Glutamatergic neuron (in vitro differentiated cells): ENCODE results near the gene AMT. TPM values are rescaled to one million over a fixed set of nuclear protein-coding genes. Genes with fewer than 3 reads are reported as not detected.

ENCODE experiments used
- DNase-seq: peaks from one replicate; pipeline ENCODE4 v3.0.0; 2022
- H3K27ac Mint-ChIP-seq: one replicate; pipeline ENCODE4 v1.8.0; 2020; ENCODE audit warnings: mild to moderate bottlenecking, mixed read lengths, inconsistent platforms; ENCODE audit not compliant: unreplicated experiment
- H3K27me3 Mint-ChIP-seq: one replicate; pipeline ENCODE4 v1.8.0; 2020; ENCODE audit warnings: mild to moderate bottlenecking, moderate library complexity, mixed read lengths, inconsistent platforms; ENCODE audit not compliant: unreplicated experiment
- H3K36me3 Mint-ChIP-seq: one replicate; pipeline ENCODE4 v1.8.0; 2020; ENCODE audit warnings: mild to moderate bottlenecking, mixed read lengths, inconsistent platforms; ENCODE audit not compliant: unreplicated experiment
- H3K4me1 Mint-ChIP-seq: one replicate; pipeline ENCODE4 v1.8.0; 2020; ENCODE audit warnings: mild to moderate bottlenecking, low read depth, mixed read lengths, inconsistent platforms; ENCODE audit not compliant: unreplicated experiment
- H3K4me3 Mint-ChIP-seq: one replicate; pipeline ENCODE4 v1.8.0; 2020; ENCODE audit warnings: mild to moderate bottlenecking, mixed read lengths, inconsistent platforms; ENCODE audit not compliant: unreplicated experiment
- H3K9me3 Mint-ChIP-seq: one replicate; pipeline ENCODE4 v1.8.0; 2020; ENCODE audit warnings: mild to moderate bottlenecking, moderate library complexity, mixed read lengths, inconsistent platforms; ENCODE audit not compliant: unreplicated experiment
- total RNA-seq: library from RNA; stranded (reverse); fragmentation: NEBNext Ultra II Directional; extraction: Animal tissue kit (Norgen Biotek cat#: 25700); gene quantifications from one replicate; pipeline ENCODE4 v1.2.1, GENCODE V29; 2021; ENCODE audit not compliant: unreplicated experiment
- TF ChIP-seq, protein P1 (sequence below): fragments of 200-600 bp; sonication (generic); IDR thresholded peaks from one replicate; pipeline ENCODE4 v1.5.0; 2021; ENCODE audit not compliant: partially characterized antibody, unreplicated experiment

Gene AMT
- total RNA-seq, 1 donor from 2014 or later: 12.4 TPM

DNA sequence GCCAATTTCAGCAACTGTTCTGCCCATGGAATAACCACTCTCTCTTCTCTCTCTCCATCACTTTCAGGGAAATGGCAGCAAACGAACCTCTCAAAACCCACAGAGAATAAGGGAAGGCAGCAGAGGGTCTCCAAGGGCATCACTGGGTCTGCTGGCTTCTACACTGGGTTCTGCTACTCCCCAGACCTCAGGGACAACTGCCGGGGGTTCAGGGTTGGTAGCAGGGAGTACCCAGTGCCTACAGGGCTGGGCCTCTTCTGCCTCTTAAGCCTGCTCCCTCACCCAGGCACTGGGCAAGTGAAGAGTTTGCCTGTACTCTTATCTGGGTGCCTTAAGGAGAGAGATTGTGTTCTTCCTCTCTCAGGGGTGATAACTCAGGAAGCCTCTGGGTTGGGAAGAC, 7.5 kb downstream of the AMT start:
- Mint-ChIP-seq H3K36me3 (no peaks in the 10 kb centered on the region), H3K4me1 (peaks cover 32% of the 10 kb centered on the region), H3K9me3 (peaks cover 11% of the 10 kb centered on the region), H3K27me3 (peaks cover 2% of the 10 kb centered on the region), H3K27ac (no peak overlapping the region), H3K4me3 (no peak overlapping the region)
- TF ChIP-seq, protein P1, sequence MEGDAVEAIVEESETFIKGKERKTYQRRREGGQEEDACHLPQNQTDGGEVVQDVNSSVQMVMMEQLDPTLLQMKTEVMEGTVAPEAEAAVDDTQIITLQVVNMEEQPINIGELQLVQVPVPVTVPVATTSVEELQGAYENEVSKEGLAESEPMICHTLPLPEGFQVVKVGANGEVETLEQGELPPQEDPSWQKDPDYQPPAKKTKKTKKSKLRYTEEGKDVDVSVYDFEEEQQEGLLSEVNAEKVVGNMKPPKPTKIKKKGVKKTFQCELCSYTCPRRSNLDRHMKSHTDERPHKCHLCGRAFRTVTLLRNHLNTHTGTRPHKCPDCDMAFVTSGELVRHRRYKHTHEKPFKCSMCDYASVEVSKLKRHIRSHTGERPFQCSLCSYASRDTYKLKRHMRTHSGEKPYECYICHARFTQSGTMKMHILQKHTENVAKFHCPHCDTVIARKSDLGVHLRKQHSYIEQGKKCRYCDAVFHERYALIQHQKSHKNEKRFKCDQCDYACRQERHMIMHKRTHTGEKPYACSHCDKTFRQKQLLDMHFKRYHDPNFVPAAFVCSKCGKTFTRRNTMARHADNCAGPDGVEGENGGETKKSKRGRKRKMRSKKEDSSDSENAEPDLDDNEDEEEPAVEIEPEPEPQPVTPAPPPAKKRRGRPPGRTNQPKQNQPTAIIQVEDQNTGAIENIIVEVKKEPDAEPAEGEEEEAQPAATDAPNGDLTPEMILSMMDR: no peak
- no peak for DNase-seq

DNA sequence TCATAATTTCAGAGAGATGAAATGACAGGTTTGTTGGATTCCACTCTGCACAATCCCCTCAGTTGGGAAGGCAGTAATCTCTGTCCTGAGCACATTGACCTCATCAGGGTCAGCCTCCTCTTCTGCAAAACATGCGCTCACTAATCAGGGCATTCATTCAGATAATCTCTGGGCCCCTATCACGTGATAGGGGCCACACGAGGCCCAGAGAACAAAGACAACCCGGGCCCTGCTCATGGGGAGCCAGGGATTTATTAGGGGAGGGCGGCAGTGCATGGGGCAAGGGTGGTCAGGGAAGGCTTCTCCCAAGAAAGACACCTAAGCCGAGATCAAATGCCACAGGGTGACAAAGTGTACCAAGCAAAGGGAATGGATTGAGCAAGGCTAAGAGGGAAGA, 8.9 kb downstream of the AMT start:
- Mint-ChIP-seq H3K36me3 (no peaks in the 10 kb centered on the region), H3K4me3 (peak overlapping the region; percentile 87), H3K27ac (peak overlapping the region; percentile 12), H3K27me3 (peaks cover 2% of the 10 kb centered on the region), H3K9me3 (peaks cover 11% of the 10 kb centered on the region), H3K4me1 (peaks cover 39% of the 10 kb centered on the region)
- no peak for DNase-seq
- TF ChIP-seq, protein P1: no peak

DNA sequence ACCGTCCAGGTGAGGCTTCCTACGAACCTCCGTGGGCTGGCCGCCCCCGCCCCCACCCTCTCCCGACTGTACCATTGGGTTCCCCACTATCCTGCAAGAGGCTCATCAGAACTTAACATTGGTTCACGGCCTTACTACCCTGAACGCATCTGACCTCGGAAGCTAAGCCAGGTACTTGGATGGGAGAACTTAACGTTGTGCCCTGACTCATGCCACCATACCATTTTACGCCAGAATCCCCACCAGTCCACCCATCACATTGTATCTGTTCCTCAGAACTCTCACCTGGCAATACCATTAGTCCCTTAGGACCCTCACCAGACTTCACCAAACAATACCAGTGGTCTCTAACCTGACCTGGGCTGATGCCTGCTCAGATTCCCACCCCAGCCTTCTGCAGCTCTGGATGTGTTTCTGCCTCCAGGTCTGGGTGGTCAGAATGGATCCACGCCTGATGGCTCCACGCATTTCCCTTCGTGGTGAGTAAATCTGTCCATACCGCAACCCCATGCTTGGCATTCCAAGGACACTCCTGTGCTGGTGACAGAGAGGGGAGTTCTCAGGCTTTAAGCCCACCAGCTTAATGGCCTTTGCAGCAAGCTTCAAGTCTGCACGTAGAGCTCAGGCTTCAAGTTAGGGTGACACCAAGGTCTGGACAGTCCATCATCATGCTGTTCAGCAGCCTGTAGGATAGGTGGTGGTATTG, 9.5 kb downstream of the AMT start:
- TF ChIP-seq, protein P1: no peak
- DNase-seq: no peak
- Mint-ChIP-seq H3K4me3 (peak overlapping the region; percentile 87), H3K4me1 (peaks cover 36% of the 10 kb centered on the region), H3K9me3 (peaks cover 11% of the 10 kb centered on the region), H3K36me3 (no peaks in the 10 kb centered on the region), H3K27me3 (peaks cover 2% of the 10 kb centered on the region), H3K27ac (peak overlapping the region; percentile 94)

DNA sequence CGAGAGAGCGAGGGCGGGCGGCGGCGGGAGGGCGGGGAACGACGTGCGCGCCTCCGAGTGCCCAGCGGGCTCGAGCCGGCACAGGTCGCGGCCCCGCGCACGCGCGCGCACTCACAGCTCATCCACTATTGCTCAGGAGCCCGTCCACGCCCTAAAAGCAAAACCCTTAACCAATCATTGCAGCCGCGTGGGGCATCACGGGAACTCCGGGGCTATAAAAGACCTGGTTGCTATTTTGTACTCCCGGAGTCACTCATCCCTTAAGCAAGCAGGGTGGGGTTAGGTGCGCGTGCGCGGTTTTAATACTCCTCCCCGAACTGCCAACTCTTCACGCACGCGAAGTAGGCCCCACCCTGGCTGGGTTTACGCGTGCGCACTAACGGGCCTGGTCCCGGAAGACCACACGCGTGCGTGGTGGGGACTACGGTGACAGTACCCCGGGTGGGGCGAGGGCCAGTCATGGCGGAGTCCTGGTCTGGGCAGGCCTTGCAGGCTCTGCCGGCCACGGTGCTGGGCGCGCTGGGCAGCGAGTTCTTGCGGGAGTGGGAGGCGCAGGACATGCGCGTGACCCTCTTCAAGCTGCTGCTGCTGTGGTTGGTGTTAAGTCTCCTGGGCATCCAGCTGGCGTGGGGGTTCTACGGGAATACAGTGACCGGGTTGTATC, 10.2 kb downstream of the AMT start, which contains the start of the genes RHOA and TCTA:
TSS of gene RHOA (minus strand) at position 9 of the 664 bp plus-strand sequence. CDS start 36,387 bp downstream, outside the sequence.
TSS of gene TCTA (plus strand) at position 456 of the 664 bp plus-strand sequence. CDS start at position 460, 4 bp downstream.
- H3K4me3 Mint-ChIP-seq: peak within 1 kb of the TSS; percentile 97
- DNase-seq: peak; percentile 96
- peak within 1 kb of the TSS; percentile 94 for H3K27ac Mint-ChIP-seq
- H3K36me3 Mint-ChIP-seq: no peaks in the 10 kb centered on the region
- peaks cover 2% of the 10 kb centered on the region for H3K27me3 Mint-ChIP-seq
- peaks cover 11% of the 10 kb centered on the region for H3K9me3 Mint-ChIP-seq
- TF ChIP-seq, protein P1: no peak
- H3K4me1 Mint-ChIP-seq: peaks cover 37% of the 10 kb centered on the region

DNA sequence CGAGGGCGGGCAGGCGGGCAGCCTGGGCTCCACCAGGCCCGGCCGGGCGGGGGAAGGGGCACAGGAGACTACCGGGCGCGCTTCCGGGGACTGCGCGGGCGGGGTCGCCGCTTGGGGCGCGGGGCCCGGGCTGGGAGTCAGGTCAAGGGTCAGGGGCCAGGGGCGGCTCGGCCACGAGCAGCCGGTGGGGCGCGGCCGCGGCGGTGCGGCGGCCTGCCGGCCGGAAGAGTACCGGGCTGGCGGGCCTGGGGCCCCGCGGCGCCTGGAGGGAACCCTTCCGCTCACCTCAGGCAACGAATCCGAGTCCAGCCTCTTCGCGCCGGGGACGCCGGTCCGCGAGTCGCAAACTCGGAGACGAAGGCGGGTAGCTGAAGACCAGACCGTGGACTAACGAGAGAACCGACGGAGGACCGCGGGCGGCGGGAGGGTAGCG, 10.7 kb downstream of the AMT start:
- peaks cover 11% of the 10 kb centered on the region for H3K9me3 Mint-ChIP-seq
- peak; percentile 64 for DNase-seq
- H3K4me1 Mint-ChIP-seq: peaks cover 35% of the 10 kb centered on the region
- peak overlapping the region; percentile 97 for H3K4me3 Mint-ChIP-seq
- TF ChIP-seq, protein P1: no peak
- no peaks in the 10 kb centered on the region for H3K36me3 Mint-ChIP-seq
- H3K27ac Mint-ChIP-seq: no peak overlapping the region
- peaks cover 2% of the 10 kb centered on the region for H3K27me3 Mint-ChIP-seq
